GM18519 (cell line): ENCODE results near the gene PYDC2.

Experiments used
- ATAC-seq: cut with Tn5 transposase; IDR thresholded peaks from one replicate; pipeline ENCODE4 v1.9.1; 2021; ENCODE audit warnings: mild to moderate bottlenecking, moderate library complexity; ENCODE audit not compliant: unreplicated experiment, low FRiP score

Gene PYDC2

GRCh38 chr3:191461113-191461595 lies at the start of gene PYDC2:
Gene PYDC2, plus strand, starts transcription at chr3:191461163. Its CDS starts 0 bp downstream, at chr3:191461163.
- ATAC-seq, result no peak

DNA sequence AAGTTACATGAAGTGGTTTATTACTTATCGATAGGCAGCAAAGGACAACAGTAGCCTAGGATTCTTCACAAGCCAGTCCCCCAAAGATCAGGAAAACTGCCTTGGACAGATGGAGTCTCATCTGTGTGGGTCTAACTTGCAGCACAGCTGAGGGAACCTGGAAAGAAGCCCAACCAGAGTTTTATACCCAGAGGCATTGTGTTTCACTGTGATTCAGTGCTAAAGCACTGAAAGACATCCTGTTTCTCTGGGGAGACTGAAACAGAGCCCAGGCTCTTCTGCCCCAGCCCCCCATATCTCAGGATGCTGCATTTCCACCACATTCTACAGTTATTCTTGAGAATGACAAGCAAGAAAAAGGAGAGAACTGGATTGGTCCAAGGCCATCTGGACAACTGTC lies 48.2 kb upstream of the PYDC2 start:
- ATAC-seq, result no peak

DNA sequence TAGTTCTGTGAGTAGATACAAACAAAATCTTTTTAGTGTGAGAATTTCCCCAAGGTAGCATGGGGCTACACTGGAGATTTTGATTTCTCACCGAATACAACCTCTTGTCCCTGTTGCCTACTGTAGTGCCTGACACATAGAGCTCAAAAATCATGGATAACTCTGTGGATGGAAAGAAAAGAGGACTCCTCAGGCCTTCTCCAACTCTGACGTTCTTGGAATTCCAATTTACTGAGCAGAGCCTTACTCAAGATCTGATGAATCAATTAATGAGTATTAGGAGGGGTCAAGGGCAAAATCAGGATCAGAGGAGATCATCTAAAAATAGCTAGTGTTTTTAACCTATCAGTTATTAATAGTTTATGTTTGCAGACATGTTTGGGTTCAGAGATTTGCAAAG lies 46.7 kb upstream of the PYDC2 start:
- no peak for ATAC-seq

- no peak for ATAC-seq
Measured at GRCh38 chr3:191414732-191415131, 46.2 kb upstream of the PYDC2 start.

DNA sequence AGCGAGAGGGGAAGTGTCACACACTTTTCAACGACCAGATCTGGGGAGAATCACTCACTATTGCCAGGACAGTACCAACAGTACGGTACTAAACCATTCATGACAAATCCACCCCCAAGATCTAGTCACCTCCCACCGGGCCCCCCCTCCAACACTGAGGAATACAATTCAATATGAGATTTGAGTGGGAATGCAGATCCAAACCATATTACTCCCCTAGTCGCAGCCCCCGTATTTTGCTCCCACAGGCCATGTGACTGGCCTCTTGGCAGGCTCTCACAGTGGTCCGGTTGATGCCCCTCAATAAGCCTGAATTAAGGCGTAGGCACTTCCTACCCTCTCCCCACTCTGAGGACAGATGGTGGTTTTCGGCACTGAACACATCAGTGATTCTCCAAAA lies 45.4 kb upstream of the PYDC2 start:
- no peak for ATAC-seq

DNA sequence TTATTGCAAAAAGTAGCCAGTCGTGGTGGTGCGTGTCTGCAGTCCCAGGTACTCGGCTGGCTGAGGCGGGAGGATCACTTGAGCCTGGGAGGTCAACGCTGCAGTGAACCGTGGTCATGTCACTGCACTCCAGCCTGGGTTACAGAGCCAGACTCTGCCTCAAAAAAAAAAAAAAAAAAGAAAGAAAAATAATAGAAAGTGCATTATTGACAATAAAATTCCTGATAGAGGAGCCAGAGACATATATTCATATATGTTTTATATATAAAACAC lies 43.6 kb upstream of the PYDC2 start:
- no peak for ATAC-seq

- no peak for ATAC-seq
Measured at GRCh38 chr3:191420771-191421170, 40.2 kb upstream of the PYDC2 start.

DNA sequence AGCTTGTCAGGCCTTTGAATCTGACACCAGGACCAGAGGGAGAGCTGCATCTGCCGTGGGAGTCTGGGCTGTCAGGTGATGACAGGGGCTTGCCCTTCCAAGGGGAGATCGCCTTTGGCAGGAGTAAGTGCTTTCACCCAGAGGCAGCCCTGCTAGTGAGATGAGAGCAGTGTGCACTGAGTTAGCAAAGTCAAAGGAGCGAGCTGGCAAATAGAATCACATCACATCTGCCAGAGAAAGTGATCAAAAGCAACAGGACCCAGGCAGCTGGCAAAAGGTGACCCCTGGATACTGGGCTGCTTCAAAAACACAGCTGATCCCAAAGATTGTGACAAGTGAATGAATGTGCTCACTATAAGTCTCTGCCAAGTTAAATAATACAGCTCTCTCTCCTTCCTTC lies 36.1 kb upstream of the PYDC2 start:
- ATAC-seq, result no peak

- ATAC-seq, result no peak
Measured at GRCh38 chr3:191425322-191425734, 35.6 kb upstream of the PYDC2 start.

- ATAC-seq, result no peak
Measured at GRCh38 chr3:191426311-191426710, 34.7 kb upstream of the PYDC2 start.

DNA sequence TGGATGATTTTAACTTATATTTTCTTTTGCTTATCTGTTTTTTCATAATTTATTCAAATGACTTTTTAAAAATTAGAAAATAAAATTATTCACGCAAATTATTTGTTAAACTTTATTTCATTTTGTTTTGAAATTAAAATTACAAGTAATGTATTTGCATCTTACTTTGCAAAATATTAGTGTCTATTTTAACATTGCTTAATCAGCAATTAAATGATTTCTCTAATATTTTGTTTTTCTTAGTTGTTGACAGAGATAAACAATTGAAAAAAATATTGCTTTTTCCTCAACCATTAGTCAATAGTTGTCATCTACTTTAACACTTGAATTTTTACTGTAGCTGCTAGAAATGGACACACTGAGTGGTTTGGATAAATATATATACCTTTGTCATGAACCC lies 32.8 kb upstream of the PYDC2 start:
- ATAC-seq, result no peak

GRCh38 chr3:191430103-191430502 lies 30.9 kb upstream of the PYDC2 start:
- no peak for ATAC-seq

GRCh38 chr3:191431160-191431822 lies 29.7 kb upstream of the PYDC2 start:
- no peak for ATAC-seq

- no peak for ATAC-seq
Measured at GRCh38 chr3:191432162-191432561, 28.8 kb upstream of the PYDC2 start.

DNA sequence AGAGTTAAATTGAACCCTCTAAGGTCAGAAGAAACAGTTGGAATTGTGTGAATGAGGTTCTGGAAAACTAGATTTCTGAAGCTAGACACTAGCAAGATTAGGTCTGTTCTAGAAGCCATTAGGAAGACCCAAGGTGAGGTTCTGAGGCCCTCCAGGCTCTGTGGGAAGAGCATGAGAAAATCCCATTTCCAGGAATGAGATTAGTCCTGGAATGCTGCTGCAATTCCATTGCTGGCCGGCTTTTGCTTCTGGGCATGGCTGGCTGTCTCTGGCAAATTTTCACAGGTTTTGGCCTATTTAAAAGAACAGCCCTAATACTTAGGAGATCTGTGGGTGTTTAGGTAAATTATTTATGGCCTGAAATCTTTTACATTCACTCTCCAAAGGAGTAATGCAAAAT lies 26.9 kb upstream of the PYDC2 start:
- ATAC-seq, result no peak

GRCh38 chr3:191435981-191436380 lies 25.0 kb upstream of the PYDC2 start:
- no peak for ATAC-seq

DNA sequence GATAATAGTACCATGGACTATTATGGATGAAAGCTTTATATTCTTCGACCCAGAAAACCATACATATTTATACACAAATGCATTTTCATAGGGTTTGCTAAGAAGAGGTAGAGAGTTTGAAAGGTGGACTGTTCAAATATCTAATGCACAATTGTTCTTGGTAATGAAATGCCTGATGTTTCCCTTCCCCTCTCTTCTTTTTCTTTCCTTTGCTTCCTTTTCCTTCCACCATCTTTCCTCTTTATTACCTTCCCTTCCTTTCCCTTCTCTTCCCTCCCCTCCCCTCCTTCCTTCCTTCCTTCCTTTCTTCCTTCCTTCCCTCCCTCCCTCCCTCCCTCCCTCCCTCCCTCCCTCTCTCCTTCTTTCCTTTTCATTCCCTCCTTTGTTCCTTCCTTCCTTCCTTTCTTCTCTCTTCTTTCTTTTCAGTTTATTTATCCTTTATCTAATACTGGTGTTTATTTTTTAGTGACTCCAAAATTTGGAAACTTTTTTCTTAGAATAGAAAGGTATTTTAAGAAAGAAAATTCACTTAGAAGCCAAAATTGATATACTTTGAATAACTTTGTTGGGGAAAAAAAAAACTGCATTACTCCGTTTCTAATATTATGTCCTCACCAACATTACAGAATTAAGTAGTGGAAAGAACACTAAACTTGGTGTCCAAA lies 22.7 kb upstream of the PYDC2 start:
- no peak for ATAC-seq

GRCh38 chr3:191440532-191440931 lies 20.4 kb upstream of the PYDC2 start:
- ATAC-seq, result no peak

GRCh38 chr3:191441687-191442086 lies 19.3 kb upstream of the PYDC2 start:
- no peak for ATAC-seq

GRCh38 chr3:191444569-191444968 lies 16.4 kb upstream of the PYDC2 start:
- ATAC-seq, result no peak

GRCh38 chr3:191449256-191449655 lies 11.7 kb upstream of the PYDC2 start:
- ATAC-seq, result no peak

DNA sequence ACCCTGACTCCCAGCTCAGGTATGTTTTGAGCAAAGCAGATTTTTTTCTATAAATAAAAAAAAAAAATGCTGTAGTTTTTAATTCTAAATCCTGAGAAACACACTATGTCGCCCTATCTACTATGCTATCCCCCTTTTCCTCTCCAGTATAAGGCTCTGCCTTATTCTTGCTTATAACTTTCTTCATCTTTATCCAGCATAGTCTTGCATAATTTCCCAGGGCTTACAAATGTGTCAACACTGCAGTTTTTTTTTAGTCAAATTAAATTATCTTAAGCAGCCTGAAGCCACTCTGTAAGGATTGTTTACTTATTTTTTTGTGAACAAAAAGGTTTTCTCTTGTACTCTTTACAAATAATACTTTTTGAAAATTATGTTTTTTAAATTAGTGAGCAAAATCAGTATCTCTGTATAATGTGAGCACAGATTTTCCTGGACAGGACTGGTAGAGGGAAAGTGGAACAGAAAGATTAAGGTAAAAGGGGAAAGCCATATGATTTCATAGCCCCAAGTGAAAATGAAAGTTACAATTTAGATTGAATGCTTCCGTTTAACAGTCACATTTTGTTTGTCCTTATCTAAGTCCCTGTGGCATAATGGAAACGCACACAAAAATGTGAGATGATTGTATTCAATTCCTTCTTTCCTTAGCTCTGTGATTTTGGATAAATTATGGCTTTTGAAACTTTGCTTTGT lies 5.6 kb upstream of the PYDC2 start:
- no peak for ATAC-seq
